GM19438 (cell line): ENCODE measurements around the gene EMP2.
"Not testable (repeated sequence)": the region's sequence is repeated elsewhere in the genome, so short reads cannot be mapped to it uniquely, and the experiment has no call there.

ENCODE experiments used
- ATAC-seq: cut with Tn5 transposase; IDR thresholded peaks from one replicate; pipeline ENCODE4 v1.9.1; 2021; ENCODE audit warnings: low read depth; ENCODE audit not compliant: unreplicated experiment

EMP2 gene

GRCh38 chr16:10552998-10553491, 27.4 kb downstream of the EMP2 start:
- ATAC-seq: peak; percentile 95

- no peak for ATAC-seq
These were observed 28.1 kb downstream of the EMP2 start for GRCh38 chr16:10552281-10552680.

- no peak for ATAC-seq
These were observed 28.5 kb downstream of the EMP2 start for GRCh38 chr16:10551881-10552280.

GRCh38 chr16:10548404-10548803, 32.0 kb downstream of the EMP2 start:
- no peak for ATAC-seq

- ATAC-seq: no peak
These were observed 32.7 kb downstream of the EMP2 start for GRCh38 chr16:10547708-10548107.

GRCh38 chr16:10543231-10543977, 37.0 kb downstream of the EMP2 start:
- no peak for ATAC-seq

GRCh38 chr16:10541366-10541765, 39.0 kb downstream of the EMP2 start:
- no peak for ATAC-seq

- ATAC-seq: no peak
These were observed 40.6 kb downstream of the EMP2 start for GRCh38 chr16:10539793-10540192.

- no peak for ATAC-seq
These were observed 41.2 kb downstream of the EMP2 start for GRCh38 chr16:10539236-10539635.

GRCh38 chr16:10538583-10538982, 41.8 kb downstream of the EMP2 start:
- ATAC-seq: no peak

GRCh38 chr16:10537946-10538345, 42.5 kb downstream of the EMP2 start:
- no peak for ATAC-seq

GRCh38 chr16:10536814-10537389, 43.5 kb downstream of the EMP2 start:
- ATAC-seq: no peak

- not testable (repeated sequence) for ATAC-seq
These were observed 44.1 kb downstream of the EMP2 start for GRCh38 chr16:10536328-10536727.

- ATAC-seq: no peak
These were observed 44.9 kb downstream of the EMP2 start for GRCh38 chr16:10535461-10535860.

- ATAC-seq: no peak
These were observed 45.6 kb downstream of the EMP2 start for GRCh38 chr16:10534748-10535147.

- not testable (repeated sequence) for ATAC-seq
These were observed 46.8 kb downstream of the EMP2 start for GRCh38 chr16:10533612-10534011.

GRCh38 chr16:10531582-10531981, 48.8 kb downstream of the EMP2 start:
- ATAC-seq: no peak

GRCh38 chr16:10530685-10531084, 49.7 kb downstream of the EMP2 start:
- no peak for ATAC-seq

- ATAC-seq: no peak
These were observed 50.3 kb downstream of the EMP2 start for GRCh38 chr16:10529895-10530669.

GRCh38 chr16:10528635-10529034, 51.8 kb downstream of the EMP2 start:
- ATAC-seq: no peak

GRCh38 chr16:10526962-10527361, 53.4 kb downstream of the EMP2 start:
- ATAC-seq: no peak
